ENCODE results near the gene NTSR1. TPM values are rescaled to one million over a fixed set of nuclear protein-coding genes. Genes with fewer than 3 reads are reported as not detected.

Gene NTSR1
- total RNA-seq, 1 experiment from 2014 or later, result 44.1 TPM

- POLR2A ChIA-PET, result interaction anchor here (0.6 kb wide), 1 partner anchor 48 kb away, joined by 3 read pairs; no protein-coding TSS in a partner anchor
- TF ChIP-seq REST (IDR thresholded peaks at IDR 0.05; ENCODE audit: insufficient read depth in 1 of 2, low read depth in 2 of 2, low read length in 1 of 2), result no peak
- TF ChIP-seq POLR2AphosphoS5 (IDR thresholded peaks at IDR 0.05; ENCODE audit: low read depth, low read length), result no peak
- TF ChIP-seq SIN3A (IDR thresholded peaks at IDR 0.05; ENCODE audit: borderline replicate concordance, insufficient read depth, low read depth, low read length), result no peak
- TF ChIP-seq, protein P1, sequence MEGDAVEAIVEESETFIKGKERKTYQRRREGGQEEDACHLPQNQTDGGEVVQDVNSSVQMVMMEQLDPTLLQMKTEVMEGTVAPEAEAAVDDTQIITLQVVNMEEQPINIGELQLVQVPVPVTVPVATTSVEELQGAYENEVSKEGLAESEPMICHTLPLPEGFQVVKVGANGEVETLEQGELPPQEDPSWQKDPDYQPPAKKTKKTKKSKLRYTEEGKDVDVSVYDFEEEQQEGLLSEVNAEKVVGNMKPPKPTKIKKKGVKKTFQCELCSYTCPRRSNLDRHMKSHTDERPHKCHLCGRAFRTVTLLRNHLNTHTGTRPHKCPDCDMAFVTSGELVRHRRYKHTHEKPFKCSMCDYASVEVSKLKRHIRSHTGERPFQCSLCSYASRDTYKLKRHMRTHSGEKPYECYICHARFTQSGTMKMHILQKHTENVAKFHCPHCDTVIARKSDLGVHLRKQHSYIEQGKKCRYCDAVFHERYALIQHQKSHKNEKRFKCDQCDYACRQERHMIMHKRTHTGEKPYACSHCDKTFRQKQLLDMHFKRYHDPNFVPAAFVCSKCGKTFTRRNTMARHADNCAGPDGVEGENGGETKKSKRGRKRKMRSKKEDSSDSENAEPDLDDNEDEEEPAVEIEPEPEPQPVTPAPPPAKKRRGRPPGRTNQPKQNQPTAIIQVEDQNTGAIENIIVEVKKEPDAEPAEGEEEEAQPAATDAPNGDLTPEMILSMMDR (IDR thresholded peaks at IDR 0.05), result no peak
- CTCF ChIA-PET, result no interaction called here
- H3K9me3 ChIP-seq (ENCODE audit: control insufficient read depth, insufficient read depth, low read depth, low read length), result no peaks in the 10 kb centered on the region
- H3K36me3 ChIP-seq (ENCODE audit: control insufficient read depth, insufficient read depth, low read length), result no peaks in the 10 kb centered on the region
- H3K4me3 ChIP-seq (ENCODE audit: low read depth in 2 of 2, low read length in 2 of 2), result no peak overlapping the region
- BruUV-seq (replicated peaks), result no TSS peak
- in situ Hi-C loops (cut with HindIII; ENCODE audit: low pct_unique_long_range_greater_than_20kb, low sequenced_read_pairs) (no loop called here), intact Hi-C loops (cut with micrococcal nuclease; ENCODE audit: unreplicated experiment) (no loop called here)
- H3K4me1 ChIP-seq (ENCODE audit: control insufficient read depth, insufficient read depth, low read length), result peaks cover 36% of the 10 kb centered on the region
- DNase-seq (ENCODE audit: low read depth, low spot score) (no peak), ATAC-seq (no peak)
- H3K27ac ChIP-seq (ENCODE audit: low read length), result no peak overlapping the region
- no peaks in the 10 kb centered on the region for H3K27me3 ChIP-seq (ENCODE audit: control insufficient read depth, insufficient read depth, low read length)
Observed at GRCh38 chr20:62742979-62743776, 34.5 kb downstream of the NTSR1 start.

DNA sequence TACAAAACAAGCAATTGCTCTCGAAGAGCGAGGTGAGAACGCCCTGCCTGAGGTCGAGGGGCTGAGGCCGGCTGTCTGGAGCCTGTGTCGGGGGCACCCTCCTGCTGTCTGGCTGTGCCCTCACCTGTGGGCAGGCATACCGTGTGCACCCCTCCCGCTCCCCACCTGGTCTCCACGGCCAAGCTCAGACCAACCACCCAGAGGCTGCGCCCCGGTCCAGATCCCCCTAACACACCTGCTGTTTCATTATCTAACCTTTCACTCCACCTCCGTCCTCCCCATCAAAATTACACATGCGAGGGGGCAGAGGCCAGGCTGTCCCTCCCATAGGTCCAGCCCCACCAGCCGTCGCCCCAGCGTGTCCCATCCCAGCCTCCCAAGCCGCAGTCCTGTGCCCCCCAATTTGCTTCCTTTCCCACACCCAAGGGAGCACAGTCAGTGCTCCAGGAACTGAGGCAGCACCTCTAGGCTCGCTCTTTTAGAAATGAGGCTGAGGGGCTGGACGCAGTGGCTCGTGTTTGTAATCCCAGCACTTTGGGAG lies 35.2 kb downstream of the NTSR1 start:
- ChIA-PET CTCF (no interaction called here), POLR2A (interaction anchor here (0.7 kb wide), 1 partner anchor 36 kb away, joined by 8 read pairs; no protein-coding TSS in a partner anchor)
- Histone ChIP-seq H3K27ac (ENCODE audit: low read length) (no peak overlapping the region), H3K4me3 (ENCODE audit: low read depth in 2 of 2, low read length in 2 of 2) (no peak overlapping the region), H3K27me3 (ENCODE audit: control insufficient read depth, insufficient read depth, low read length) (no peaks in the 10 kb centered on the region), H3K9me3 (ENCODE audit: control insufficient read depth, insufficient read depth, low read depth, low read length) (no peaks in the 10 kb centered on the region), H3K4me1 (ENCODE audit: control insufficient read depth, insufficient read depth, low read length) (peaks cover 30% of the 10 kb centered on the region), H3K36me3 (ENCODE audit: control insufficient read depth, insufficient read depth, low read length) (no peaks in the 10 kb centered on the region)
- TF ChIP-seq, protein P1 (IDR thresholded peaks at IDR 0.05), result no peak
- TF ChIP-seq SIN3A (IDR thresholded peaks at IDR 0.05; ENCODE audit: borderline replicate concordance, insufficient read depth, low read depth, low read length) (no peak), TCF7L2 (IDR thresholded peaks at IDR 0.05; ENCODE audit: low read depth, low read length) (no peak), REST (IDR thresholded peaks at IDR 0.05; ENCODE audit: insufficient read depth in 1 of 2, low read depth in 2 of 2, low read length in 1 of 2) (no peak), POLR2AphosphoS5 (IDR thresholded peaks at IDR 0.05; ENCODE audit: low read depth, low read length) (no peak)
- ATAC-seq (no peak), DNase-seq (ENCODE audit: low read depth, low spot score) (no peak)
- no TSS peak for BruUV-seq (replicated peaks)
- in situ Hi-C loops (cut with HindIII; ENCODE audit: low pct_unique_long_range_greater_than_20kb, low sequenced_read_pairs), result no loop called here
- intact Hi-C loops (cut with micrococcal nuclease; ENCODE audit: unreplicated experiment), result no loop called here

Data from Panc1 (cell line).